H1 (cell line): Measurements from ENCODE around the gene CAPZB. TPM values are rescaled to one million over a fixed set of nuclear protein-coding genes. Genes with fewer than 3 reads are reported as not detected.
A peak's percentile ranks its signal among the peaks of the same experiment; 100 is the strongest.

Experiments used
- CTCF ChIA-PET: fragments of 300-600 bp; sonication (Branson Sonifier 250); formaldehyde crosslinking; loops from one replicate; lab custom pipeline; 2021; ENCODE audit not compliant: partially characterized antibody; lab: Charles Lee
- POLR2A ChIA-PET: fragments of 300-600 bp; sonication (Branson Sonifier 250); formaldehyde crosslinking; loops from one replicate; lab custom pipeline; 2021; ENCODE audit warnings: inconsistent platforms; ENCODE audit not compliant: partially characterized antibody; lab: Charles Lee
- DNase-seq, 2 experiments: peaks; one replicate each; pipeline versions ENCODE4 v3.0.0 to v3.0.0-alpha.2; 2010 to 2022; ENCODE audit warnings: low spot score in 2 of 2, low read depth in 1 of 2, mixed read lengths in 1 of 2
- FAIRE-seq: peaks from 2 replicates; lab custom pipeline; 2011; peaks lifted over from hg19 to GRCh38; lab: Jason Lieb, UNC
- H2AFZ ChIP-seq: 2 replicates; pipeline ENCODE4 v1.8.1; 2012; ENCODE audit warnings: low read length, inconsistent platforms
- H2AK5ac ChIP-seq: 2 replicates; pipeline ENCODE4 v1.6.1; 2013; ENCODE audit warnings: low read depth, low read length
- H2BK120ac ChIP-seq: replicated peaks from 2 replicates; pipeline ENCODE3; 2013; ENCODE audit warnings: low read depth, low read length, inconsistent platforms
- H2BK12ac ChIP-seq: 2 replicates; pipeline ENCODE4 v1.6.1; 2013; ENCODE audit warnings: low read depth, low read length
- H2BK15ac ChIP-seq: 2 replicates; pipeline ENCODE4 v1.6.1; 2013; ENCODE audit warnings: low read length
- H2BK20ac ChIP-seq: 2 replicates; pipeline ENCODE4 v1.6.1; 2013; ENCODE audit warnings: low read length
- H2BK5ac ChIP-seq: 2 replicates; pipeline ENCODE4 v1.6.1; 2013; ENCODE audit warnings: low read depth, low read length
- H3K14ac ChIP-seq: 2 replicates; pipeline ENCODE4 v1.6.1; 2013; ENCODE audit warnings: inconsistent platforms; ENCODE audit not compliant: insufficient read length
- H3K18ac ChIP-seq: 2 replicates; pipeline ENCODE4 v1.6.1; 2013; ENCODE audit warnings: low read length; ENCODE audit errors: extremely low read depth
- H3K23ac ChIP-seq: 2 replicates; pipeline ENCODE4 v1.6.1; 2013; ENCODE audit warnings: inconsistent platforms; ENCODE audit not compliant: insufficient read length
- H3K23me2 ChIP-seq: 2 replicates; pipeline ENCODE4 v1.6.1; 2013; ENCODE audit warnings: low read depth, low read length
- H3K27ac ChIP-seq: 2 replicates; pipeline ENCODE4 v1.6.1; 2011; ENCODE audit warnings: low read depth, low read length, inconsistent platforms
- H3K27me3 ChIP-seq, 4 experiments: replicated peaks in 1 of 4; 1 replicate in 1 of 4; 2 replicates in 3 of 4; pipeline versions ENCODE4 v1.6.1 to v1.8.1; 2011 to 2013; ENCODE audit warnings: low read length in 3 of 4, mild to moderate bottlenecking in 3 of 4, inconsistent platforms in 2 of 4, mixed read lengths in 2 of 4, moderate library complexity in 1 of 4; ENCODE audit not compliant: control insufficient read depth in 3 of 4, insufficient read depth in 3 of 4; ENCODE audit errors: extremely low read depth in 1 of 4
- H3K36me3 ChIP-seq, 4 experiments: 2 replicates each; pipeline versions ENCODE4 v1.6.1 to v1.8.1; 2011 to 2013; ENCODE audit warnings: mild to moderate bottlenecking in 4 of 4, low read length in 3 of 4, moderate library complexity in 2 of 4, control low read depth in 1 of 4, inconsistent platforms in 1 of 4; ENCODE audit not compliant: insufficient read depth in 4 of 4, control insufficient read depth in 2 of 4
- H3K4ac ChIP-seq: replicated peaks from 2 replicates; pipeline ENCODE3; 2013; ENCODE audit warnings: low read length, low read depth, mixed read lengths, inconsistent platforms; ENCODE audit not compliant: insufficient read length
- H3K4me1 ChIP-seq, 4 experiments: replicated peaks in 1 of 4; 1 replicate in 1 of 4; 2 replicates in 3 of 4; pipeline versions ENCODE4 v1.6.1 to v1.8.1; 2011 to 2013; ENCODE audit warnings: low read length in 3 of 4, inconsistent platforms in 2 of 4, mixed read lengths in 1 of 4; ENCODE audit not compliant: insufficient read depth in 4 of 4, control insufficient read depth in 3 of 4
- H3K4me2 ChIP-seq, 2 experiments: 2 replicates each; pipeline versions ENCODE4 v1.6.1 to v1.8.1; 2011 to 2013; ENCODE audit warnings: low read depth in 2 of 2, low read length in 2 of 2, control low read depth in 1 of 2, inconsistent platforms in 1 of 2, mild to moderate bottlenecking in 1 of 2; ENCODE audit not compliant: insufficient read depth in 1 of 2
- H3K4me3 ChIP-seq, 4 experiments: fragments of 200-600, 300-600 bp in 1 of 4; sonication (generic), shearing (Covaris generic), sonication (Bioruptor Twin) in 1 of 4; 2 replicates each; pipeline versions ENCODE4 v1.5.1 to v1.8.1; 2011 to 2016; ENCODE audit warnings: low read length in 4 of 4, low read depth in 3 of 4, control low read depth in 2 of 4, inconsistent platforms in 2 of 4, mild to moderate bottlenecking in 2 of 4, mixed read lengths in 1 of 4, moderate library complexity in 1 of 4; ENCODE audit not compliant: insufficient read depth in 2 of 4; ENCODE audit errors: extremely low read depth in 1 of 4
- H3K56ac ChIP-seq: replicated peaks from 2 replicates; pipeline ENCODE3; 2013; ENCODE audit warnings: low read depth, mild to moderate bottlenecking, mixed read lengths, low read length, inconsistent platforms; ENCODE audit not compliant: insufficient read length
- H3K79me1 ChIP-seq: 2 replicates; pipeline ENCODE4 v1.6.1; 2013; ENCODE audit warnings: low read depth, low read length, control low read depth
- H3K79me2 ChIP-seq, 2 experiments: 2 replicates each; pipeline versions ENCODE4 v1.6.1 to v1.8.1; 2012 to 2013; ENCODE audit warnings: low read length in 2 of 2, mild to moderate bottlenecking in 2 of 2, inconsistent platforms in 1 of 2; ENCODE audit not compliant: insufficient read depth in 2 of 2, control insufficient read depth in 1 of 2
- H3K9ac ChIP-seq, 4 experiments: replicated peaks in 1 of 4; 1 replicate in 1 of 4; 2 replicates in 3 of 4; pipeline versions ENCODE4 v1.6.1 to v1.8.1; 2011 to 2013; ENCODE audit warnings: low read depth in 3 of 4, low read length in 3 of 4, control low read depth in 2 of 4, mild to moderate bottlenecking in 2 of 4, moderate library complexity in 2 of 4, inconsistent platforms in 1 of 4; ENCODE audit errors: extremely low read depth in 1 of 4
- H3K9me3 ChIP-seq, 2 experiments: 2 replicates each; pipeline versions ENCODE4 v1.6.1 to v1.8.1; 2012 to 2013; ENCODE audit warnings: mild to moderate bottlenecking in 2 of 2, moderate library complexity in 2 of 2, control low read depth in 1 of 2, inconsistent platforms in 1 of 2, low read depth in 1 of 2, low read length in 1 of 2, mixed read lengths in 1 of 2; ENCODE audit not compliant: insufficient read depth in 2 of 2
- H4K20me1 ChIP-seq, 2 experiments: replicated peaks in 1 of 2; 2 replicates each; pipeline versions ENCODE3 to v1.8.1; 2011 to 2013; ENCODE audit warnings: inconsistent platforms in 2 of 2, low read length in 2 of 2, mild to moderate bottlenecking in 1 of 2; ENCODE audit not compliant: insufficient read depth in 2 of 2, control insufficient read depth in 1 of 2
- H4K5ac ChIP-seq: 2 replicates; pipeline ENCODE4 v1.6.1; 2013; ENCODE audit warnings: low read length, low read depth, mixed read lengths, inconsistent platforms; ENCODE audit not compliant: insufficient read length
- H4K8ac ChIP-seq: 2 replicates; pipeline ENCODE4 v1.8.0; 2013; ENCODE audit warnings: mild to moderate bottlenecking, moderate library complexity, low read length, inconsistent platforms; ENCODE audit not compliant: insufficient read depth; ENCODE audit errors: extremely low read depth
- H4K91ac ChIP-seq: replicated peaks from 2 replicates; pipeline ENCODE3; 2013; ENCODE audit warnings: low read length, mixed read lengths, inconsistent platforms; ENCODE audit not compliant: insufficient read length
- EZH2 ChIP-seq: fragments of 200-600 bp; sonication (generic); IDR thresholded peaks from 2 replicates; pipeline ENCODE4 v1.7.1; 2012; ENCODE audit warnings: low read depth, mild to moderate bottlenecking, moderate library complexity, low read length, inconsistent platforms; ENCODE audit not compliant: severe bottlenecking
- KDM5A ChIP-seq: fragments of 200-600 bp; IDR thresholded peaks from 2 replicates; pipeline ENCODE4 v1.7.1; 2012; ENCODE audit warnings: mild to moderate bottlenecking, low read length, inconsistent platforms, mixed read lengths
- SP1 ChIP-seq: IDR thresholded peaks from 2 replicates; pipeline ENCODE4 v1.6.1; 2011; ENCODE audit warnings: low read depth, low read length
- WGBS, 2 experiments: shearing (Covaris generic) in 1 of 2; methylation state at CpG; one replicate each; pipeline versions ENCODE4 v1.1.6 to v1.1.7; 2013 to 2015; ENCODE audit warnings: low lambda C conversion rate in 2 of 2, mixed read lengths in 2 of 2, inconsistent platforms in 1 of 2, low coverage in 1 of 2, missing lambda C conversion rate in 1 of 2; ENCODE audit not compliant: insufficient replicate concordance in 2 of 2, insufficient coverage in 1 of 2, insufficient read length in 1 of 2; ENCODE audit errors: extremely low coverage in 1 of 2, missing lambda C conversion rate in 1 of 2; 5-methylcytosine and 5-hydroxymethylcytosine counted together
- polyA plus RNA-seq, 7 experiments: library from polyadenylated mRNA; depleted of rRNA in 3 of 7; stranded (reverse) in 5 of 7; unstranded in 2 of 7; fragments of >200 nt in 5 of 7; fragments of 200-250 nt in 2 of 7; gene quantifications; 1 replicate in 5 of 7; 2 replicates in 1 of 7; 4 replicates in 1 of 7; pipeline versions ENCODE4 v1.2.1 to v1.2.3, GENCODE V29; 2011 to 2013; ENCODE audit warnings: missing spikeins in 2 of 7, mixed read lengths in 2 of 7
- total RNA-seq: library from RNA; stranded (reverse); fragmentation: NEBNext Ultra II Directional; extraction: Animal tissue kit (Norgen Biotek cat#: 25700); gene quantifications from 2 replicates; pipeline ENCODE4 v1.2.1, GENCODE V29; 2021
- TF ChIP-seq, protein P1 (sequence below), 3 experiments: IDR thresholded peaks; 1 replicate in 2 of 3; 2 replicates in 1 of 3; pipeline versions ENCODE4 v1.5.1 to v1.6.1; 2011; ENCODE audit warnings: low read length in 3 of 3, mild to moderate bottlenecking in 3 of 3, inconsistent platforms in 2 of 3, low read depth in 1 of 3, moderate library complexity in 1 of 3; ENCODE audit not compliant: insufficient read depth in 1 of 3; ENCODE audit errors: control extremely low read depth in 1 of 3

The CAPZB gene
- total and polyA plus RNA-seq, 2 of the 8 experiments (the other 6 are each of a cell fraction or from before 2014, with no cell fraction given) = 162 to 371 TPM

DNA sequence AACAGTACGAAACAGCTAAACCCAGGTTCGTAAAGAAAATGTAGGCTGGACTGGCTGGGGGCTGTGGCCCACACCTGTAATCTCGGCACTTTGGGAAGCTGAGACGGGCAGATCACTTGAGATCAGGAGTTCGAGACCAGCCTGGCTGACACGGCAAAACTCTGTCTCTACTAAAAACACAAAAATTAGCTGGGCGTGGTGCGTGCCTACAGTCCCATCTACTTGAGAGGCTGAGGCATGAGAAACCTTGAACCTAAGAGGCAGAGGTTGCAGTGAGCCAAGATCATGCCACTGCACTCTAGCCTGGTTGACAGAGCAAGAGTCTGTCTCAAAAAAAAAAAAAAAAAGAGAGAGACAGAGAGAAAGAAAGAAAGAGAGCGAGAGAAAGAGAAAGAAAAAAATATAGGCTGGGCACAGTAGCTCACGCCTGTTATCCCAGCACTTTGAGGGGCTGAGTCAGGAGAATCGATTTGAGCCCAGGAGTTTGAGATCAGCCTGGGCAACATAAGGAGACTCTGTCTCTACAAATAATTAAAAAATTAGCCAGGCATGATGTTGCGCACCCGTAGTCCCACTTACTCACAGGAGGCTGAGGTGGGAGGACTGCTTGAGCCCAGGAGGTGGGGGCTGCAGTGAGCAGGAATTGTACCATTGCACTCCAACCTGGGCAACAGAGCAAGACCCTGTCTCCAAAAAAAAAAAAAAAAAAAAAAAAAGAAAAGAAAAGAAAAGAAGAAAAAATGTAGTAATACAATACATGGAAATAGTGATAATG lies 35.7 kb downstream of the CAPZB start:
- ChIA-PET CTCF (interaction anchor here (1.1 to 3.4 kb wide), 7 partner anchors 11 to 133 kb away, joined by 3 to 17 read pairs (median 4); no protein-coding TSS in a partner anchor), POLR2A (no interaction called here)
- Histone ChIP-seq H3K9me3 (no peaks in the 10 kb centered on the region), H4K8ac (no peak overlapping the region), H3K56ac (no peak overlapping the region), H2BK20ac (no peak overlapping the region), H3K23ac (no peak overlapping the region), H3K79me1 (peaks cover 40% of the 10 kb centered on the region), H2BK5ac (0 out of 2 replicates have a peak overlapping the region, but pooled peaks have one; percentile 10), H3K79me2 (peaks cover 15 to 98% of the 10 kb centered on the region in 2 experiments), H2BK120ac (no peak overlapping the region), H3K27ac (no peak overlapping the region), H3K18ac (no peak overlapping the region), H3K9ac (peak overlapping the region in 1 of 4 experiments; percentile 7; a peak in 1 of 7 replicates), H3K23me2 (no peaks in the 10 kb centered on the region), H3K27me3 (no peaks in the 10 kb centered on the region), H2BK15ac (no peak overlapping the region), H2AFZ (no peak overlapping the region), H3K4me1 (peaks cover 8 to 29% (median 17%) of the 10 kb centered on the region in 4 experiments), H2AK5ac (0 out of 2 replicates have a peak overlapping the region, but pooled peaks have one; percentile 43), H3K4me2 (0 out of 4 replicates have a peak overlapping the region, but pooled peaks of 1 of the 2 experiments have one; percentile 20), H3K36me3 (no peaks in the 10 kb centered on the region), H3K4ac (no peak overlapping the region), H4K5ac (no peak overlapping the region), H2BK12ac (no peak overlapping the region), H4K91ac (no peak overlapping the region), H3K14ac (no peak overlapping the region), H4K20me1 (peaks cover 22 to 53% of the 10 kb centered on the region in 2 experiments), H3K4me3 (no peak overlapping the region)
- FAIRE-seq (no peak), DNase-seq (no peak)
- TF ChIP-seq SP1 (no peak), KDM5A (no peak), EZH2 (no peak)
- TF ChIP-seq, protein P1, sequence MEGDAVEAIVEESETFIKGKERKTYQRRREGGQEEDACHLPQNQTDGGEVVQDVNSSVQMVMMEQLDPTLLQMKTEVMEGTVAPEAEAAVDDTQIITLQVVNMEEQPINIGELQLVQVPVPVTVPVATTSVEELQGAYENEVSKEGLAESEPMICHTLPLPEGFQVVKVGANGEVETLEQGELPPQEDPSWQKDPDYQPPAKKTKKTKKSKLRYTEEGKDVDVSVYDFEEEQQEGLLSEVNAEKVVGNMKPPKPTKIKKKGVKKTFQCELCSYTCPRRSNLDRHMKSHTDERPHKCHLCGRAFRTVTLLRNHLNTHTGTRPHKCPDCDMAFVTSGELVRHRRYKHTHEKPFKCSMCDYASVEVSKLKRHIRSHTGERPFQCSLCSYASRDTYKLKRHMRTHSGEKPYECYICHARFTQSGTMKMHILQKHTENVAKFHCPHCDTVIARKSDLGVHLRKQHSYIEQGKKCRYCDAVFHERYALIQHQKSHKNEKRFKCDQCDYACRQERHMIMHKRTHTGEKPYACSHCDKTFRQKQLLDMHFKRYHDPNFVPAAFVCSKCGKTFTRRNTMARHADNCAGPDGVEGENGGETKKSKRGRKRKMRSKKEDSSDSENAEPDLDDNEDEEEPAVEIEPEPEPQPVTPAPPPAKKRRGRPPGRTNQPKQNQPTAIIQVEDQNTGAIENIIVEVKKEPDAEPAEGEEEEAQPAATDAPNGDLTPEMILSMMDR (IDR thresholded peaks at IDR 0.05; ENCODE audit: control extremely low read depth in 1 of 3, insufficient read depth in 1 of 3, low read depth in 1 of 3, low read length in 3 of 3) = no peak
- 82% methylated on average over 11 of the region's 13 CpGs; no CpG with 5 or more reads in 1 of the 2 experiments for WGBS, 2 experiments
